Caco-2 (cell line): ENCODE data around the gene UBE2J2. TPM values are rescaled to one million over a fixed set of nuclear protein-coding genes. Genes with fewer than 3 reads are reported as not detected.

ENCODE experiments used
- BruUV-seq: library from RNA; stranded (reverse); fragments of 400-500 nt; replicated peaks from 2 replicates; lab custom pipeline; 2021; lab: Mats Ljungman, UMichigan
- CTCF ChIA-PET: fragments of 300-600 bp; sonication (Branson Sonifier 250); formaldehyde crosslinking; loops from one replicate; lab custom pipeline; 2022; ENCODE audit warnings: antibody characterized with exemption; lab: Charles Lee
- POLR2A ChIA-PET: fragments of 300-600 bp; sonication (Branson Sonifier 250); formaldehyde crosslinking; loops from one replicate; lab custom pipeline; 2022; ENCODE audit warnings: antibody characterized with exemption; lab: Charles Lee
- DNase-seq, 2 experiments: peaks; one replicate each; pipeline versions ENCODE4 v3.0.0 to v3.0.0-alpha.2; 2020 to 2022
- H3K27me3 ChIP-seq: replicated peaks from 2 replicates; pipeline ENCODE4 v1.6.0; 2011; ENCODE audit warnings: low read length; ENCODE audit not compliant: control insufficient read depth, insufficient read depth
- H3K36me3 ChIP-seq: 2 replicates; pipeline ENCODE4 v1.5.1; 2011; ENCODE audit warnings: low read length; ENCODE audit not compliant: control insufficient read depth, insufficient read depth
- H3K4me1 ChIP-seq: fragments of 250-450 bp; sonication (Bioruptor Pico); 2 replicates; pipeline ENCODE4 v1.5.1; 2020; ENCODE audit warnings: mild to moderate bottlenecking
- H3K4me3 ChIP-seq: 2 replicates; pipeline ENCODE4 v1.5.1; 2011; ENCODE audit warnings: low read depth, mild to moderate bottlenecking, control low read depth, low read length
- H3K9me3 ChIP-seq: fragments of 250-450 bp; sonication (Bioruptor Pico); 2 replicates; pipeline ENCODE4 v1.5.1; 2020; ENCODE audit warnings: mild to moderate bottlenecking, moderate library complexity
- H3K27ac Mint-ChIP-seq: one replicate; pipeline ENCODE4 v1.8.0; 2022; ENCODE audit warnings: mixed read lengths; ENCODE audit not compliant: unreplicated experiment
- H3K27me3 Mint-ChIP-seq: one replicate; pipeline ENCODE4 v1.8.0; 2022; ENCODE audit warnings: mixed read lengths; ENCODE audit not compliant: insufficient read depth, unreplicated experiment
- H3K36me3 Mint-ChIP-seq: one replicate; pipeline ENCODE4 v1.8.0; 2022; ENCODE audit warnings: mild to moderate bottlenecking, mixed read lengths; ENCODE audit not compliant: insufficient read depth, unreplicated experiment
- H3K4me1 Mint-ChIP-seq: one replicate; pipeline ENCODE4 v1.8.0; 2022; ENCODE audit warnings: low read depth, mixed read lengths; ENCODE audit not compliant: unreplicated experiment
- H3K4me3 Mint-ChIP-seq: one replicate; pipeline ENCODE4 v1.8.0; 2022; ENCODE audit warnings: mild to moderate bottlenecking, moderate library complexity, mixed read lengths; ENCODE audit not compliant: unreplicated experiment
- H3K9me3 Mint-ChIP-seq: one replicate; pipeline ENCODE4 v1.8.0; 2022; ENCODE audit warnings: mixed read lengths; ENCODE audit not compliant: unreplicated experiment
- intact Hi-C: fragments of 100-400 bp; cut with micrococcal nuclease; formaldehyde crosslinking; loops from one replicate; pipeline ENCODE4 v1.10.0; 2022; ENCODE audit not compliant: unreplicated experiment
- total RNA-seq: library from RNA; stranded (reverse); gene quantifications from 2 replicates; pipeline ENCODE4 v1.2.3, GENCODE V29; 2022
- TF ChIP-seq, protein P1 (sequence below), 2 experiments: fragments of 200-600 bp in 1 of 2; IDR thresholded peaks; 1 replicate in 1 of 2; 2 replicates in 1 of 2; pipeline versions ENCODE4 v1.5.1 to v1.8.0; 2011 to 2022; ENCODE audit warnings: antibody characterized with exemption in 1 of 2, control low read depth in 1 of 2, inconsistent platforms in 1 of 2, low read depth in 1 of 2, low read length in 1 of 2, mild to moderate bottlenecking in 1 of 2, moderate library complexity in 1 of 2; ENCODE audit not compliant: insufficient read depth in 1 of 2, severe bottlenecking in 1 of 2, unreplicated experiment in 1 of 2

The UBE2J2 gene
- total RNA-seq, 1 experiment from 2014 or later: 57.2 TPM

DNA sequence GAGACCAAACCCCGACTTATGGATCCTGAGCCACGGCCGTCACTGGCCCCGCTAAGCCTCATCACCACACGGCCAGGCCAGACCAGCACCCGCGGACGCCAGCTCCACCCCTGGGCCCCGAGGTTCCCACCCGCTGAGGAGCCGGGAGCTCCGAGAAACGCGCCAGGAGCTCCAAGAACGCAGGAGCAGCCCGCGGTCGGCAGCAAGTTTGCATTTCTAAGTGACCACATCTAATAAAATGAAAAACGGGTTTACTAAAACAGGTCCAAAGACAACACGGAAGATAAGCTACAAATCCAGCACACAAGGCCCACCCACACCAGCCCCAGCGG lies 19.0 kb downstream of the UBE2J2 start:
- H3K36me3 ChIP-seq: peaks cover 1% of the 10 kb centered on the region; the same call in 1 of the 2 replicates
- CTCF ChIA-PET: no interaction called here
- H3K4me3 ChIP-seq: no peak overlapping the region
- H3K4me1 ChIP-seq: no peaks in the 10 kb centered on the region
- Mint-ChIP-seq H3K27me3 (no peaks in the 10 kb centered on the region), H3K36me3 (peaks cover 66% of the 10 kb centered on the region), H3K27ac (no peak overlapping the region), H3K9me3 (no peaks in the 10 kb centered on the region), H3K4me1 (no peaks in the 10 kb centered on the region), H3K4me3 (no peak overlapping the region)
- DNase-seq: no peak
- POLR2A ChIA-PET: no interaction called here
- intact Hi-C loops: no loop called here
- TF ChIP-seq, protein P1, sequence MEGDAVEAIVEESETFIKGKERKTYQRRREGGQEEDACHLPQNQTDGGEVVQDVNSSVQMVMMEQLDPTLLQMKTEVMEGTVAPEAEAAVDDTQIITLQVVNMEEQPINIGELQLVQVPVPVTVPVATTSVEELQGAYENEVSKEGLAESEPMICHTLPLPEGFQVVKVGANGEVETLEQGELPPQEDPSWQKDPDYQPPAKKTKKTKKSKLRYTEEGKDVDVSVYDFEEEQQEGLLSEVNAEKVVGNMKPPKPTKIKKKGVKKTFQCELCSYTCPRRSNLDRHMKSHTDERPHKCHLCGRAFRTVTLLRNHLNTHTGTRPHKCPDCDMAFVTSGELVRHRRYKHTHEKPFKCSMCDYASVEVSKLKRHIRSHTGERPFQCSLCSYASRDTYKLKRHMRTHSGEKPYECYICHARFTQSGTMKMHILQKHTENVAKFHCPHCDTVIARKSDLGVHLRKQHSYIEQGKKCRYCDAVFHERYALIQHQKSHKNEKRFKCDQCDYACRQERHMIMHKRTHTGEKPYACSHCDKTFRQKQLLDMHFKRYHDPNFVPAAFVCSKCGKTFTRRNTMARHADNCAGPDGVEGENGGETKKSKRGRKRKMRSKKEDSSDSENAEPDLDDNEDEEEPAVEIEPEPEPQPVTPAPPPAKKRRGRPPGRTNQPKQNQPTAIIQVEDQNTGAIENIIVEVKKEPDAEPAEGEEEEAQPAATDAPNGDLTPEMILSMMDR (IDR thresholded peaks at IDR 0.05; ENCODE audit: insufficient read depth in 1 of 2, low read depth in 1 of 2, low read length in 1 of 2, severe bottlenecking in 1 of 2, unreplicated experiment in 1 of 2): no peak
- no peaks in the 10 kb centered on the region for H3K9me3 ChIP-seq
- no peaks in the 10 kb centered on the region for H3K27me3 ChIP-seq
- no TSS peak for BruUV-seq

GRCh38 chr1:1253972-1254666 lies 19.5 kb downstream of the UBE2J2 start:
- Mint-ChIP-seq H3K27ac (no peak overlapping the region), H3K9me3 (no peaks in the 10 kb centered on the region), H3K36me3 (peaks cover 61% of the 10 kb centered on the region), H3K4me1 (no peaks in the 10 kb centered on the region), H3K27me3 (no peaks in the 10 kb centered on the region), H3K4me3 (no peak overlapping the region)
- TF ChIP-seq, protein P1 (IDR thresholded peaks at IDR 0.05; ENCODE audit: insufficient read depth in 1 of 2, low read depth in 1 of 2, low read length in 1 of 2, severe bottlenecking in 1 of 2, unreplicated experiment in 1 of 2): no peak
- ChIA-PET CTCF (no interaction called here), POLR2A (no interaction called here)
- Histone ChIP-seq H3K27me3 (no peaks in the 10 kb centered on the region), H3K9me3 (no peaks in the 10 kb centered on the region), H3K4me1 (no peaks in the 10 kb centered on the region), H3K36me3 (peaks cover 1% of the 10 kb centered on the region; the same call in 1 of the 2 replicates), H3K4me3 (no peak overlapping the region)
- DNase-seq: no peak
- BruUV-seq: no TSS peak
- intact Hi-C loops: no loop called here

DNA sequence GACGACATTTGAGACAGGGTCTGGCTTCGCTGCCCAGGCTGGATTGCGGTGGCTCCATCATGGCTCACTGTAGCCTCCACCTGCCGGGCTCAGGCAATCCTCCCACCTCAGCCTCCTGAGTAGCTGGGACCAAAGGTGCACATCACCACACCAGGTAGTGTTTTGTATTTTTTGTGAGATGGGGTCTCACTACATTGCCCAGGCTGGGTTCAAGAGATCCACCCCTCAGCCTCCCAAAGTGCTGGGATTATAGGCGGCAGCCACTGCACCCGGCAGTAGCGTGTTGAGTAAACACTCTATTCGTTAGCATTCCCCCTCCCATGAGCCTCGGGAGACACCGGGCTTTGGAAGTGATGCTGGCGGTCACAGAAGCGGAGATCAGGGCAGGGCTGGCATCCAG lies 20.3 kb downstream of the UBE2J2 start:
- intact Hi-C loops: no loop called here

More for the DNA sequence above, 20.3 kb downstream of the UBE2J2 start:
- Mint-ChIP-seq H3K4me3 (no peak overlapping the region), H3K4me1 (no peaks in the 10 kb centered on the region), H3K36me3 (peaks cover 54% of the 10 kb centered on the region), H3K27me3 (no peaks in the 10 kb centered on the region), H3K9me3 (no peaks in the 10 kb centered on the region), H3K27ac (no peak overlapping the region)
- Histone ChIP-seq H3K4me1 (no peaks in the 10 kb centered on the region), H3K4me3 (no peak overlapping the region), H3K9me3 (no peaks in the 10 kb centered on the region), H3K27me3 (no peaks in the 10 kb centered on the region), H3K36me3 (peaks cover 1% of the 10 kb centered on the region; the same call in 1 of the 2 replicates)
- no TSS peak for BruUV-seq
- DNase-seq: no peak
- ChIA-PET CTCF (no interaction called here), POLR2A (no interaction called here)
- TF ChIP-seq, protein P1 (IDR thresholded peaks at IDR 0.05; ENCODE audit: insufficient read depth in 1 of 2, low read depth in 1 of 2, low read length in 1 of 2, severe bottlenecking in 1 of 2, unreplicated experiment in 1 of 2): no peak
